ENCODE results near the gene BST1. TPM values are rescaled to one million over a fixed set of nuclear protein-coding genes. Genes with fewer than 3 reads are reported as not detected.
A peak's percentile ranks its signal among the peaks of the same experiment; 100 is the strongest.

BST1 gene
- total RNA-seq, 1 experiment from 2014 or later, result 0.41 TPM

DNA sequence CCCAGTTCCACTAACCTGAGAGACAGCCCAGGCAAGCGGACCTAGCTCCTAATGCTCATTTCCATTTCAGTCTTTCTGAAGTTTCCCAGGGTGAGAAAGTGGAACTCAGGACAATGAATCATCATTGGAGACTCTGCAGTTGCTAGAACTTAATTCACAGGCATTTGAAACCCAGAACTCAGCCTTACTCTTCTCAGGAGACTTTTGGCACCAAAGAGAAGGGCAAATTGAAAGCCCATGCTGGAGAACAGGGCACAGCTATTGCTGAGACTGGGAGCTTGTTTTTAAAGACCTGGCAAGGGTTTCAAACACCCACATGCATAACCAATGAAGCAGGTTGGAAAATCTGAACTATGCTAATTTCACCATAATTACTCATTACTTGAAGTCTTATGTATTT, 36.0 kb downstream of the BST1 start:
- Mint-ChIP-seq H3K9me3 (ENCODE audit: unreplicated experiment) (peaks cover 16% of the 10 kb centered on the region), H3K27me3 (ENCODE audit: insufficient read depth, unreplicated experiment) (peaks cover 4% of the 10 kb centered on the region), H3K36me3 (ENCODE audit: insufficient read depth, unreplicated experiment) (no peaks in the 10 kb centered on the region), H3K27ac (ENCODE audit: unreplicated experiment) (no peak overlapping the region), H3K4me1 (ENCODE audit: low read depth, unreplicated experiment) (no peaks in the 10 kb centered on the region), H3K4me3 (ENCODE audit: unreplicated experiment) (no peak overlapping the region)
- Histone ChIP-seq H3K27me3 (replicated peaks; ENCODE audit: control insufficient read depth, insufficient read depth, low read length) (no peaks in the 10 kb centered on the region), H3K4me3 (ENCODE audit: low read depth, low read length) (no peak overlapping the region), H3K4me1 (no peaks in the 10 kb centered on the region), H3K9me3 (no peaks in the 10 kb centered on the region), H3K36me3 (ENCODE audit: control insufficient read depth, insufficient read depth, low read length) (no peaks in the 10 kb centered on the region)
- ChIA-PET CTCF (no interaction called here), POLR2A (no interaction called here)
- TF ChIP-seq, protein P1, sequence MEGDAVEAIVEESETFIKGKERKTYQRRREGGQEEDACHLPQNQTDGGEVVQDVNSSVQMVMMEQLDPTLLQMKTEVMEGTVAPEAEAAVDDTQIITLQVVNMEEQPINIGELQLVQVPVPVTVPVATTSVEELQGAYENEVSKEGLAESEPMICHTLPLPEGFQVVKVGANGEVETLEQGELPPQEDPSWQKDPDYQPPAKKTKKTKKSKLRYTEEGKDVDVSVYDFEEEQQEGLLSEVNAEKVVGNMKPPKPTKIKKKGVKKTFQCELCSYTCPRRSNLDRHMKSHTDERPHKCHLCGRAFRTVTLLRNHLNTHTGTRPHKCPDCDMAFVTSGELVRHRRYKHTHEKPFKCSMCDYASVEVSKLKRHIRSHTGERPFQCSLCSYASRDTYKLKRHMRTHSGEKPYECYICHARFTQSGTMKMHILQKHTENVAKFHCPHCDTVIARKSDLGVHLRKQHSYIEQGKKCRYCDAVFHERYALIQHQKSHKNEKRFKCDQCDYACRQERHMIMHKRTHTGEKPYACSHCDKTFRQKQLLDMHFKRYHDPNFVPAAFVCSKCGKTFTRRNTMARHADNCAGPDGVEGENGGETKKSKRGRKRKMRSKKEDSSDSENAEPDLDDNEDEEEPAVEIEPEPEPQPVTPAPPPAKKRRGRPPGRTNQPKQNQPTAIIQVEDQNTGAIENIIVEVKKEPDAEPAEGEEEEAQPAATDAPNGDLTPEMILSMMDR (IDR thresholded peaks at IDR 0.05; ENCODE audit: insufficient read depth in 1 of 2, low read depth in 1 of 2, low read length in 1 of 2, severe bottlenecking in 1 of 2, unreplicated experiment in 1 of 2), result no peak
- no TSS peak for BruUV-seq (replicated peaks)
- DNase-seq, result no peak
- intact Hi-C loops (cut with micrococcal nuclease; ENCODE audit: unreplicated experiment), result no loop called here

GRCh38 chr4:15740764-15741404, 38.0 kb downstream of the BST1 start:
- Mint-ChIP-seq H3K27me3 (ENCODE audit: insufficient read depth, unreplicated experiment) (peaks cover 3% of the 10 kb centered on the region), H3K9me3 (ENCODE audit: unreplicated experiment) (peaks cover 16% of the 10 kb centered on the region), H3K4me3 (ENCODE audit: unreplicated experiment) (no peak overlapping the region), H3K4me1 (ENCODE audit: low read depth, unreplicated experiment) (no peaks in the 10 kb centered on the region), H3K36me3 (ENCODE audit: insufficient read depth, unreplicated experiment) (no peaks in the 10 kb centered on the region), H3K27ac (ENCODE audit: unreplicated experiment) (no peak overlapping the region)
- H3K4me1 ChIP-seq, result no peaks in the 10 kb centered on the region
- H3K4me3 ChIP-seq (ENCODE audit: low read depth, low read length), result no peak overlapping the region
- POLR2A ChIA-PET, result no interaction called here
- intact Hi-C loops (cut with micrococcal nuclease; ENCODE audit: unreplicated experiment), result no loop called here
- no peaks in the 10 kb centered on the region for H3K36me3 ChIP-seq (ENCODE audit: control insufficient read depth, insufficient read depth, low read length)
- peak in 1 of 2 experiments; percentile 14 for DNase-seq
- TF ChIP-seq, protein P1 (IDR thresholded peaks at IDR 0.05; ENCODE audit: insufficient read depth in 1 of 2, low read depth in 1 of 2, low read length in 1 of 2, severe bottlenecking in 1 of 2, unreplicated experiment in 1 of 2), result no peak
- CTCF ChIA-PET, result no interaction called here
- no peaks in the 10 kb centered on the region for H3K27me3 ChIP-seq (replicated peaks; ENCODE audit: control insufficient read depth, insufficient read depth, low read length)
- no peaks in the 10 kb centered on the region for H3K9me3 ChIP-seq
- no TSS peak for BruUV-seq (replicated peaks)

DNA sequence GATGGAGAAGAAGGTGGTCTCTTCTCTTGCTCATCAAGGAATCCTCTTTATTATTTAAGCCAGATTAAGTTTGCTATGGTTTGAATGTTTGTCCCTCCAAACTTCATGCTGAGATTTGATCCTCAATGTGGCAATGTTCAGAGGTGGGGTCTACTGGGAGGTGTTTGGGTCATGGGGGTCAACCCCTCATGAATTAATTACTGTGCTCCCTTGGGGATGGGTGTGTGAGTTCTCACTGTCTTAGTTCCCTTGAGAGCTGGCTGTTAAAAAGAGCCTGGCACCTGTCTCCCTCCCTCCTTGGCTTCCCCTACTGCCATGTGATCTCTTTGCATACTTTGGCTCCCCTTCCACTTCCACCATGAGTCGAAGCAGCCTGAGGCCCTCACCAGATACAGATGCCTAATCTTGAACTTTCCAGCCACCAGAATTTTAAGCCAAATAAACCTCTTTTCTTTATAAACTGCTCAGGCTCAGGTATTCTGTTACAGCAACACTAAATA, 39.3 kb downstream of the BST1 start:
- Mint-ChIP-seq H3K27me3 (ENCODE audit: insufficient read depth, unreplicated experiment) (peaks cover 3% of the 10 kb centered on the region), H3K4me3 (ENCODE audit: unreplicated experiment) (no peak overlapping the region), H3K36me3 (ENCODE audit: insufficient read depth, unreplicated experiment) (no peaks in the 10 kb centered on the region), H3K27ac (ENCODE audit: unreplicated experiment) (no peak overlapping the region), H3K9me3 (ENCODE audit: unreplicated experiment) (peaks cover 16% of the 10 kb centered on the region), H3K4me1 (ENCODE audit: low read depth, unreplicated experiment) (no peaks in the 10 kb centered on the region)
- ChIA-PET POLR2A (no interaction called here), CTCF (no interaction called here)
- Histone ChIP-seq H3K4me3 (ENCODE audit: low read depth, low read length) (no peak overlapping the region), H3K36me3 (ENCODE audit: control insufficient read depth, insufficient read depth, low read length) (no peaks in the 10 kb centered on the region), H3K4me1 (no peaks in the 10 kb centered on the region), H3K9me3 (no peaks in the 10 kb centered on the region), H3K27me3 (replicated peaks; ENCODE audit: control insufficient read depth, insufficient read depth, low read length) (no peaks in the 10 kb centered on the region)
- intact Hi-C loops (cut with micrococcal nuclease; ENCODE audit: unreplicated experiment), result no loop called here
- DNase-seq, result no peak
- TF ChIP-seq, protein P1 (IDR thresholded peaks at IDR 0.05; ENCODE audit: insufficient read depth in 1 of 2, low read depth in 1 of 2, low read length in 1 of 2, severe bottlenecking in 1 of 2, unreplicated experiment in 1 of 2), result no peak
- BruUV-seq (replicated peaks), result no TSS peak
